ENCODE results near the gene JMJD7.

Gene JMJD7

DNA sequence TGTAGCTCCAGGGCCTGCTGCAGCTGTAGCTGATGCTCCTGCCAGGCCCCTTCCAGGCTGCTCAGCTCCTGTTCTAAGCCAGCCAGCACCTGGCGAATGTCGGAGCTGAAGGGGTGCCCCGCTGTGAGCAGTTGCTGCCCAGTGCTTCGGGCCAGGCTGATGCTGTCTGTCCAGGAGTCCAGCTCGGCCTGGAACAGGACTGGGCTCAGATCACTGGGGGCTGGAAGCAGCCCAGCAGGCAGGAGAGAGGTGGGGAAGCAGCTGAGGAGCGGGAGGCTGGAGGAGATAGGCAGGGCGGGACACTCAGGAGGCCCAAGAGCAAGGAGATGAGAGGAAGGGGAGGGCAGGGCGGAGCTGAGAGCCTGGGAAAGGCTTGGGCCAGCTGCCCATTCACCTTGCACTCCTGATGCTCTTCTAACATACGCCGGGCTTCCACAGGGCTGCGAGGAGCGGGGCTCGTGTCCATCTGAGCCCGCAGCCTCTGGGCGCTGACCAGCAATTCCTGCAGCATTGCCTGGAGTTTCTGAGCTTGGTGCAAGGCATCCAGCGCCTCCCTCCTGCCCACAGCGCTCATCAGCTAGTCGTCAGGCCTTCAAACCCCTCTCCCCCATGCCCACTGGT lies 34.0 kb downstream of the JMJD7 start:
- no peak for DNase-seq (ENCODE audit: extremely low read depth in 1 of 2, low read depth in 1 of 2)

- DNase-seq (ENCODE audit: extremely low read depth in 1 of 2, low read depth in 1 of 2): no peak
Observed at GRCh38 chr15:41862515-41863116, 34.7 kb downstream of the JMJD7 start.

GRCh38 chr15:41865490-41866055 lies 37.7 kb downstream of the JMJD7 start:
- DNase-seq (ENCODE audit: extremely low read depth in 1 of 2, low read depth in 1 of 2): no peak

GRCh38 chr15:41866263-41866703 lies 38.4 kb downstream of the JMJD7 start:
- no peak for DNase-seq (ENCODE audit: extremely low read depth in 1 of 2, low read depth in 1 of 2)

GRCh38 chr15:41866872-41867579 lies 39.1 kb downstream of the JMJD7 start:
- DNase-seq (ENCODE audit: extremely low read depth in 1 of 2, low read depth in 1 of 2): no peak

DNA sequence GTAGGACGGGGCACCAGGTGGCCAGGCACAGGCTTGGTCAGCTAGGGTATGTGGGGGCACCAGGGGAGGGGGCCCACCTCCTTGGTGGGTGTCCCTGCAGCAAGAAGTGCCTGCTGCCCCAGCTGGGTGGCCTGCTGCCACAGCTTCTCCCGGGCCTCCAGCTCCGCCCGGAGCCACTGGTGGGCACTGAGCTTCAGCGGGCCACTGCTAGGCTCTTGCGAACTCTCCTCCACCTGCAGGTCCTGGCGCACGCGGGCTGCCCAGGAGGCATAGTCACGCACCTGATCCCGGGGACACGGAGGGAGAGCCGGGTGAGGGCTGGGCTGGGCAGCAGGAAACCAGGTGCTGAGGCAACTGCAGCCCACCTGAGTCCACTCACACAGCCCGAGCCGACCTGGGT lies 40.4 kb downstream of the JMJD7 start:
- no peak for DNase-seq (ENCODE audit: extremely low read depth in 1 of 2, low read depth in 1 of 2)

- no peak for DNase-seq (ENCODE audit: extremely low read depth in 1 of 2, low read depth in 1 of 2)
Observed at GRCh38 chr15:41869770-41870688, 42.1 kb downstream of the JMJD7 start.

- DNase-seq (ENCODE audit: extremely low read depth in 1 of 2, low read depth in 1 of 2): peak; percentile 20 to 35
Observed at GRCh38 chr15:41870689-41871081, 42.8 kb downstream of the JMJD7 start.

DNA sequence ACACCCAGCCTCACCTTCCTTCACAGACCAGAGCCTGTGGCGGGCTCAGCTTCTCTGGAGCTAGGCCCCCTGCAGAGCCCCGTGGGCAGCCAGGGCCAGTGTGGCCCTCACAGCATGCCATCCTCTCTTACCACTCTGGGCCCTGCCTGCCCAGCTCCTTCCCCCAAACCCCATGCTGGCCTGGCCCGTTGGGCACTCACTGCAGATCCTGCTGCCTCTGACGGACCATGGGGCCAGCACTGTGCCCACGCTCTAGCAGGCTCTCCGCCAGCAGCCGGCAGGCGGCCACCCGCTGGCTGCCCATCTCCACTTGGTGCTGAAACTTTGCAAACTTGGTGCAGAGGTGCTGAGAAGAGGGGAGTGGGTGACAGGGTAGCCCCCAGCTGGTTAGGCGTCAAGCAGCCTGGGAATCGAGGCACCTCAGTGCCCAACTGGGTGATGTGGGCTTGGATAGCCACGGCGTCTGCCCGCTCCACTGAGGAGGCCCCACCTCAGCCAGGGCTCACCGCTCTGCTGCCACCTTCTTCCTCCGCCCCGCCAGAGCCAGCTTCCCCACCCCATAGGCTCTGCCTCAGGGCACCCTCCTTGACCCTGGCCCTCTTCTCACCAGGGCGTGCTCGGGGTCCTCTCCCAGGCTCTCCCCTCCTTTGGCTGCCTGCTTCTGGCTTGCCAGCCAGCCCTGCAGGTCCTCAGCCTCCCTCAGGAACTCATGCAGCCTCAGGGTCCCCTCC lies 43.4 kb downstream of the JMJD7 start:
- no peak for DNase-seq (ENCODE audit: extremely low read depth in 1 of 2, low read depth in 1 of 2)

- DNase-seq (ENCODE audit: extremely low read depth in 1 of 2, low read depth in 1 of 2): no peak
Observed at GRCh38 chr15:41872166-41872747, 44.4 kb downstream of the JMJD7 start.

- DNase-seq (ENCODE audit: extremely low read depth in 1 of 2, low read depth in 1 of 2): no peak
Observed at GRCh38 chr15:41873711-41874110, 45.8 kb downstream of the JMJD7 start.

DNA sequence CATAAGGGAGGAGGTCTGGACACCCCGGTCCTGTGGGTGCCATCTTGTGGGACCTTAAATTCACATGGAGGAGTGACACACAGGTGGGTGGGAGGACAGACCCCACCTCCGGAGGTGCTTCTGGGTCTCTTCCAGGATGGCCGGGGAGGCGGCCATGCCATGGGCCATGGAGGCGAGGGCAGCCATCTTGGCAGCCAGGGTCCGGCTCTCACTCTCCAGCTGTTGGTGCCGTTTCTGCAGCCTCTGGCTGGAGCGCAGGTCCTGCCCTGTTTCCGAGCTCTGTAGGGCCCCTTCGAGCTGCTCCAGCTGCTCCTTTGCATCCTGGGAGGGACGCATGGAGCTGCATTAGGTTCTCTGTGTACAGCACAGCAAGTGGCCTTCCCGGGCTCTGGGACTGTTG lies 46.8 kb downstream of the JMJD7 start:
- DNase-seq (ENCODE audit: extremely low read depth in 1 of 2, low read depth in 1 of 2): no peak

GRCh38 chr15:41876007-41876406 lies 48.1 kb downstream of the JMJD7 start:
- DNase-seq (ENCODE audit: extremely low read depth in 1 of 2, low read depth in 1 of 2): no peak

- no peak for DNase-seq (ENCODE audit: extremely low read depth in 1 of 2, low read depth in 1 of 2)
Observed at GRCh38 chr15:41876689-41877088, 48.8 kb downstream of the JMJD7 start.

DNA sequence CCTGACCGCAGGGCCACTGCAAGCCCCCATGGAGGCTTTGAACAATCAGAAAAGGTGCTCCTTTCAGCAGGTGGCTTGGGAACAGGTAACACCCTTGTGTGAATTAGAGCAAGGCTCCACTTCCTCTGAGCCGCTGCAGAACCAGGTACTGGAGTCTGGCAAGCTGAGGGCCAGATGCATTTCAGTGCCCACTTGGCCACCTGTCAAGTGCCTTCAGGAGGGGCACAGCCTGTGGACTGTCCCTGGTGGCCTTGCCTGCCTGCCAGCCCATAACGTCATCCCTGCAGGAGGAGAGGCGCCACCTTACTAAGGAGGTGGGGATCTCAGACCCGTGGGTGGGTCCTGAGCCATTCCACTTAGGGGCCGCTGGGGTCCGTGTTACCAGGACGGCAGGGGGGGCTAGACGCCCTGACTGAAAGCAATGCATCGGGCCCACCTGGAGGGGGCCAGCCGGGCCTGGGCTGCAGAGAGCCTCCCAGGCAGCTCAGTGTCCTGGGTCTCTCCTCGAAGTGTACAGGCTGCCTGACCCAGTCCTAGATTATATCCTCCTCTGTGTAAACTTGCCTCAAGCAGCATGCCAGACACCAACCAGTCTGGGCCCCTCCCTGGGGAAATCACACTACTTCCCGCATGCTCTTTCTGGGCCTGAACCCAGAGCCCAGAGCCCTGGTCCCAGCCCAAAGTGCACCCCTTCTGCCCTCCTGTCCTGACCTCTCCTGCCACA lies 49.9 kb downstream of the JMJD7 start:
- no peak for DNase-seq (ENCODE audit: extremely low read depth in 1 of 2, low read depth in 1 of 2)

GRCh38 chr15:41878355-41878699 lies 50.4 kb downstream of the JMJD7 start:
- DNase-seq (ENCODE audit: extremely low read depth in 1 of 2, low read depth in 1 of 2): no peak

GRCh38 chr15:41879321-41879845 lies 51.5 kb downstream of the JMJD7 start:
- no peak for DNase-seq (ENCODE audit: extremely low read depth in 1 of 2, low read depth in 1 of 2)

- no peak for DNase-seq (ENCODE audit: extremely low read depth in 1 of 2, low read depth in 1 of 2)
Observed at GRCh38 chr15:41880156-41880877, 52.4 kb downstream of the JMJD7 start.
